Ishikawa (cell line): ENCODE data around the gene ROR1.

Experiments used
- CEBPB ChIP-seq: IDR thresholded peaks from 2 replicates; pipeline ENCODE4 v1.6.1; 2012
- CREB1 ChIP-seq: IDR thresholded peaks from 2 replicates; pipeline ENCODE4 v1.6.1; 2012; ENCODE audit warnings: low read depth
- EGR1 ChIP-seq: IDR thresholded peaks from 2 replicates; pipeline ENCODE4 v1.6.1; 2012
- EP300 ChIP-seq: IDR thresholded peaks from 2 replicates; pipeline ENCODE4 v1.6.1; 2012; ENCODE audit warnings: borderline replicate concordance
- FOXM1 ChIP-seq: IDR thresholded peaks from 2 replicates; pipeline ENCODE4 v1.6.1; 2012; ENCODE audit warnings: low read depth, borderline replicate concordance
- NFIC ChIP-seq: IDR thresholded peaks from 2 replicates; pipeline ENCODE4 v1.6.1; 2012
- RAD21 ChIP-seq: IDR thresholded peaks from 2 replicates; pipeline ENCODE4 v1.6.1; 2012; ENCODE audit warnings: low read depth
- TAF1 ChIP-seq: IDR thresholded peaks from 2 replicates; pipeline ENCODE4 v1.6.1; 2012; ENCODE audit warnings: low read depth, mild to moderate bottlenecking
- TCF12 ChIP-seq: IDR thresholded peaks from 2 replicates; pipeline ENCODE4 v1.6.1; 2012; ENCODE audit warnings: low read depth
- TEAD4 ChIP-seq: IDR thresholded peaks from 2 replicates; pipeline ENCODE4 v1.6.1; 2012
- YY1 ChIP-seq: IDR thresholded peaks from 2 replicates; pipeline ENCODE4 v1.6.1; 2012; ENCODE audit warnings: low read depth
- ZBTB7A ChIP-seq: IDR thresholded peaks from 2 replicates; pipeline ENCODE4 v1.6.1; 2012; ENCODE audit warnings: low read depth
- TF ChIP-seq, protein P1 (sequence below): IDR thresholded peaks from 2 replicates; pipeline ENCODE4 v1.6.1; 2012; ENCODE audit warnings: low read depth, mild to moderate bottlenecking
- TF ChIP-seq, protein P2 (sequence below): IDR thresholded peaks from 2 replicates; pipeline ENCODE4 v1.6.1; 2012
- TF ChIP-seq, protein P3 (sequence below): IDR thresholded peaks from 2 replicates; pipeline ENCODE4 v1.6.1; 2012

Gene ROR1

DNA sequence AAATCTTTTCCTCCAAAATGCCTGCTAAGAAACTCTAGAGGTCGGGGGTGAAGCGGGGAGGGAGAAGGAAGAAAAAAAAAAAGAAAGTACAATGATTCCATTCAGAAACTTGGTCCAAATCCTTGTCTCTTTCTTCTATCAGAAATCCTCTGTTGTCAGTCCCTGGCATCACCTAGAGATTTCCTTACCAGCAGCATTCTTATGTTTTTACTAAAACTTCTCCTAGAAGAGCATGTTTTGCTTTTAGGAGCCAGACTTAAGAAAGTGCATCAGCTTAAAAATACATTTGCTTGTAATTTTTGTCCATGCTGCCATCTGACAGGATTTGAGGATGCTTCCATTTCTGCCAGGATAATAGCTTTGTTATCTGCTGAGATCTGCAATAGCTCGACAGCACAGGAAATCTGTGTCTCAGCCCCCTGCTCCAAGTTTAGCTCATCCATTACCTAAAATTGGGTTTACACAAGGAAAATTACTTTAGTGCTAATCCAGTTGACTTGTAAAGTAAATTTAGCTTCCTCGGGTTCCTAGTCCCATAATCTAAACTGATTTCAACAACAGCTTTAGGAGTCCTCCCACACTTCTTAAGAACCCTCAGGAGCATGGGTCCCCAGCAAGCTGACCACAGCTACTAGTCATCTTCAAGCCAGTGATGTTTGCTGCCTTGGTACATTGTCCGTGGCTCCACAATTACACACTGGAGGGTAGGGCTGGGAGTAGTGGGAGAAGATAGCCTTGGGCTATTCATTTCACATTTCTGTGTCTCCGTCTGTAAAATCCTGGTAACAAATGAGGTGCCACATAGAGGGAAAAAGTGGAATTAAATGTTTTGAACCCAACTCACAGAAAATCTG, 337.3 kb downstream of the ROR1 start:
- TF ChIP-seq TAF1, result no peak
- TF ChIP-seq YY1, result no peak
- TF ChIP-seq EP300, result no peak

DNA sequence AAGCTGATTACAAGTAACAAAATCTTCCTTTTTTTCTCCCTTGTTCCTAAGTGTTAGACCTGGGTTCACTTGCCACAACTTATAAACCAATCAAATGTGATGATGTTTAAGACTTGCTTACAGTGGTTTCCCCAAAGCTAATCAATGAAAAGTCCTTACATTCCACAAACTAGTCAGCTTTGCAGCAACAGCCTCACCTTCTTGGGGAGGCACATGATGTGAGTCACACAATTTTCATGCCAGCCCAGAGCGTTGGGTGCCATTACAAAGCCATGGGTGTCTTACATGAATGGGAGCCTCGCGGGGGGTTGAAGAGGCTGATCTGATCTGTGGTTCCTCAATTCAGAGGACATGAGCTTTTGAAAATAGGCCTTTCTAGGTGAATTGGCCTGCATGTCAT, 338.0 kb downstream of the ROR1 start:
- TF ChIP-seq YY1, result no peak
- TF ChIP-seq CREB1, result no peak
- TF ChIP-seq NFIC, result no peak
- no peak for TF ChIP-seq TAF1

DNA sequence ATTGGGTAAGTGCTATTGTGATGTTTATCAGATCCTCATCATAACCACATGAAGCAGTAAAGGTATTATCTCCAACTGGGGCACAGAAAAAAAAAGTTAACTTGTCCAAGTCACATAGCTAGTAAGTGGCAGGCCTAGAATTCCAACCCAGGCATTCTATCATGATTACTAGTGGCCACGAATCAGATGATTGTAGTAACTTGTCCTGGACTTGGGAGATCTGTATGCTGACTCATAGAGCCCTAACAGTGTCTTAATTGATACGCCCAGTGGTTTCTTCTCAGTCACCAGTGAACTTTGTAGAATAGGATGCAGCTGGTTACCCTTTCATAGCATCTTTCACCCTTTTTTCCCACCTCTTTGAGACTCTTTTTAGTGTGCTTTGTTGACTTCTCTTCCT, 338.5 kb downstream of the ROR1 start:
- TF ChIP-seq TEAD4 (no peak), CEBPB (no peak), FOXM1 (no peak), RAD21 (no peak), EP300 (no peak), TCF12 (no peak), CREB1 (no peak), NFIC (no peak), TAF1 (no peak), YY1 (no peak), ZBTB7A (no peak), EGR1 (no peak)
- TF ChIP-seq, protein P1, sequence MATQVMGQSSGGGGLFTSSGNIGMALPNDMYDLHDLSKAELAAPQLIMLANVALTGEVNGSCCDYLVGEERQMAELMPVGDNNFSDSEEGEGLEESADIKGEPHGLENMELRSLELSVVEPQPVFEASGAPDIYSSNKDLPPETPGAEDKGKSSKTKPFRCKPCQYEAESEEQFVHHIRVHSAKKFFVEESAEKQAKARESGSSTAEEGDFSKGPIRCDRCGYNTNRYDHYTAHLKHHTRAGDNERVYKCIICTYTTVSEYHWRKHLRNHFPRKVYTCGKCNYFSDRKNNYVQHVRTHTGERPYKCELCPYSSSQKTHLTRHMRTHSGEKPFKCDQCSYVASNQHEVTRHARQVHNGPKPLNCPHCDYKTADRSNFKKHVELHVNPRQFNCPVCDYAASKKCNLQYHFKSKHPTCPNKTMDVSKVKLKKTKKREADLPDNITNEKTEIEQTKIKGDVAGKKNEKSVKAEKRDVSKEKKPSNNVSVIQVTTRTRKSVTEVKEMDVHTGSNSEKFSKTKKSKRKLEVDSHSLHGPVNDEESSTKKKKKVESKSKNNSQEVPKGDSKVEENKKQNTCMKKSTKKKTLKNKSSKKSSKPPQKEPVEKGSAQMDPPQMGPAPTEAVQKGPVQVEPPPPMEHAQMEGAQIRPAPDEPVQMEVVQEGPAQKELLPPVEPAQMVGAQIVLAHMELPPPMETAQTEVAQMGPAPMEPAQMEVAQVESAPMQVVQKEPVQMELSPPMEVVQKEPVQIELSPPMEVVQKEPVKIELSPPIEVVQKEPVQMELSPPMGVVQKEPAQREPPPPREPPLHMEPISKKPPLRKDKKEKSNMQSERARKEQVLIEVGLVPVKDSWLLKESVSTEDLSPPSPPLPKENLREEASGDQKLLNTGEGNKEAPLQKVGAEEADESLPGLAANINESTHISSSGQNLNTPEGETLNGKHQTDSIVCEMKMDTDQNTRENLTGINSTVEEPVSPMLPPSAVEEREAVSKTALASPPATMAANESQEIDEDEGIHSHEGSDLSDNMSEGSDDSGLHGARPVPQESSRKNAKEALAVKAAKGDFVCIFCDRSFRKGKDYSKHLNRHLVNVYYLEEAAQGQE, result no peak
- TF ChIP-seq, protein P2, sequence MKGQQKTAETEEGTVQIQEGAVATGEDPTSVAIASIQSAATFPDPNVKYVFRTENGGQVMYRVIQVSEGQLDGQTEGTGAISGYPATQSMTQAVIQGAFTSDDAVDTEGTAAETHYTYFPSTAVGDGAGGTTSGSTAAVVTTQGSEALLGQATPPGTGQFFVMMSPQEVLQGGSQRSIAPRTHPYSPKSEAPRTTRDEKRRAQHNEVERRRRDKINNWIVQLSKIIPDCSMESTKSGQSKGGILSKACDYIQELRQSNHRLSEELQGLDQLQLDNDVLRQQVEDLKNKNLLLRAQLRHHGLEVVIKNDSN, result no peak
- TF ChIP-seq, protein P3, sequence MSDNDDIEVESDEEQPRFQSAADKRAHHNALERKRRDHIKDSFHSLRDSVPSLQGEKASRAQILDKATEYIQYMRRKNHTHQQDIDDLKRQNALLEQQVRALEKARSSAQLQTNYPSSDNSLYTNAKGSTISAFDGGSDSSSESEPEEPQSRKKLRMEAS, result no peak

DNA sequence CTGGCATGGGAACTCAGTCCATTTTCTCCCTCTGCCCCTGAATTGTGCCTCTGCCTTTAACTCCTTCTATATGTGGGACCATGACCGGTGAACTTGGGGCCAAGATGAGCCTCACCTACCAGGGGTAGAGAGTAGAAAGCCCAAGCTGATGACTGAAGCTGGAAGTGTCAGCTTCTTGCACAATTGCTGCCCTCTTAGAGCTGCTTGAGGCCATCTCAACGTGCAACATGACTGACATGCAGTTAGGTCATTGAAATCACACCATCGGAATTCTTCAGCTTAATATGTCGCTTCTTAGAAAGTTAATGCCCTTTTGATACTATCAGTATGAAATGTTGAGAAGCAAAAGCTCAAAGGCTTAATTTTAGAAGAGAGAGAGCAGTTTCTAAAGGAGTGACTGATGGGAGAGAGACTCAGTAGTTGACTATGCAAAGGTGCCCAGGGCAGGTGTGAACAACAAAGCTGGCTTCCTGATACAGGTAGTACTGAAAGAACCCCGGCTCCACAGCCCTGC, 340.3 kb downstream of the ROR1 start:
- TF ChIP-seq, protein P2, result no peak
- TF ChIP-seq CEBPB (no peak), FOXM1 (no peak)

DNA sequence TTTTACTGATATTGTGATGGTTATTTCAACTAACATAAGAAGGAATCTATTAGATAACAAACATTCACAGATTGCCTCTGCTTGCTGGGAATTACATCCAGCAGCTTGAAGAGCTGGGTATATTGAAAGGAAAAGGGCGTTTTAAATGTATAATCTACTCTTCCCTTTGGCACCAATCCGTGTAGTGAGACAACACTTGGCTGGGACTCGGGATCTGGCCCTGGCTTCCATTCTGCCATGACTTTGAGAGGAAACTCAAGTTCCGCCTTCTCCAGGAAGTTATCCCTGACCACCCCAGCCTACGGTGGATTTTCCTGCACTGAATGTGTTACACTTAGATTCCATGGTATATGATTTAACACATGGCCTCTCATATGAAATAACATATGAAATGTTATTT, 342.7 kb downstream of the ROR1 start:
- no peak for TF ChIP-seq FOXM1
- TF ChIP-seq TEAD4, result no peak
- TF ChIP-seq, protein P2, result no peak
- TF ChIP-seq CREB1, result no peak
- TF ChIP-seq, protein P1, result no peak
- TF ChIP-seq EGR1, result no peak

DNA sequence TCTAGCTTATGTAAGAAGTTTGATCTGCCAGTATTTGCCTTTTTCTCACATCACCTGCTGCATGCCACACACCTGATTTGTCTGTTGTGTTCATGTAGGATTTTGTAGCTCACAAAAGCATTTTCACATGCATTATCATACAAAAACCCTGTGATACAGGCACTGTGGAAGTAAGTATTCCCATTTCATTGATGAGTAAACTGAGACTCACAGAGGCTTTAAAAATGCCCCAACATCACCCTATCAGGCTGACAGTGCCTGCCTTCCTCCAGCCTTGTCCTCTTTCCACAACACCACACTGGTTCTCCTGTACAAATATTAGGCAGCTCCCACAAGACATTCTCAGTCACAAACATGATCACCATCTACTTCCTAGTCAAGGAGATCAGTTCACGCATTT, 343.7 kb downstream of the ROR1 start:
- TF ChIP-seq EGR1 (no peak), TCF12 (no peak), EP300 (no peak), TAF1 (no peak), TEAD4 (no peak)
- TF ChIP-seq, protein P3, result no peak
